ENCODE results near the gene MRPL2.

DNA sequence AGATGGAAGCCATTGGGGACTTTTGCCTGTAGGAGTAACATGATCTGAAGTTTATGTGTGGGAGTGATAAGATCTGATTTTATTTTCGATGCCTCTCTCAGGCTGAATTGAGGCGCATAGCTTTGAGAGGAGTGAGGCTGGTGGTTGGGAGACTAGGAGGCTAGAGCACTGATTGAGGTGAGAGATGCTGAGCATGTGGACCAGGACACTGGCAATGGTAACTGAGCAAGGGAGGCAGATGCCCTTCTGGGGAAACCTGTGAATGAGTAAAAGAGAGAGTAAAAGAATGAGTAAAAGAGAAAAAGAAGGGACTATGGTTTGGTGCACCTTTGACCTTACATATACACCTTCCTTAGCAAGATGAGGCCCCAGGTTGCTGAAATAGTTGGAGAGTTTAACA is 34.8 kb downstream of the MRPL2 start:
- TF ChIP-seq GATA2 (IDR thresholded peaks at IDR 0.05; ENCODE audit: low read depth, low read length) (no peak), GATA3 (IDR thresholded peaks at IDR 0.05; ENCODE audit: low read depth, low read length) (no peak)
